ENCODE results near the gene SLC2A10.

SLC2A10 gene

GRCh38 chr20:46695892-46696291, 13.6 kb upstream of the SLC2A10 start:
- Histone ChIP-seq H3K9ac (ENCODE audit: low read length) (no peak overlapping the region), H3K27ac (ENCODE audit: low read depth, low read length) (no peak overlapping the region), H3K27me3 (ENCODE audit: control insufficient read depth, insufficient read depth, low read length) (no peaks in the 10 kb centered on the region), H3K4me3 (ENCODE audit: low read depth, low read length) (no peak overlapping the region), H3K4me1 (ENCODE audit: control insufficient read depth, insufficient read depth, low read length) (0 out of 2 replicates have a peak, but pooled peaks cover 4% of the 10 kb centered on the region), H3K36me3 (ENCODE audit: control insufficient read depth, insufficient read depth, low read length) (no peaks in the 10 kb centered on the region), H3K9me3 (ENCODE audit: control insufficient read depth, insufficient read depth, low read depth, low read length) (no peaks in the 10 kb centered on the region)

- H3K36me3 ChIP-seq (ENCODE audit: control insufficient read depth, insufficient read depth, low read length) = no peaks in the 10 kb centered on the region
- no peak overlapping the region for H3K4me3 ChIP-seq (ENCODE audit: low read depth, low read length)
- no peak overlapping the region for H3K9ac ChIP-seq (ENCODE audit: low read length)
- H3K27me3 ChIP-seq (ENCODE audit: control insufficient read depth, insufficient read depth, low read length) = no peaks in the 10 kb centered on the region
- H3K4me1 ChIP-seq (ENCODE audit: control insufficient read depth, insufficient read depth, low read length) = peaks cover 10% of the 10 kb centered on the region
- no peak overlapping the region for H3K27ac ChIP-seq (ENCODE audit: low read depth, low read length)
- no peaks in the 10 kb centered on the region for H3K9me3 ChIP-seq (ENCODE audit: control insufficient read depth, insufficient read depth, low read depth, low read length)
Measured at GRCh38 chr20:46696791-46697279, 12.6 kb upstream of the SLC2A10 start.

GRCh38 chr20:46698788-46699187, 10.7 kb upstream of the SLC2A10 start:
- Histone ChIP-seq H3K9ac (ENCODE audit: low read length) (no peak overlapping the region), H3K4me1 (ENCODE audit: control insufficient read depth, insufficient read depth, low read length) (peaks cover 18% of the 10 kb centered on the region), H3K27ac (ENCODE audit: low read depth, low read length) (no peak overlapping the region), H3K27me3 (ENCODE audit: control insufficient read depth, insufficient read depth, low read length) (no peaks in the 10 kb centered on the region), H3K36me3 (ENCODE audit: control insufficient read depth, insufficient read depth, low read length) (no peaks in the 10 kb centered on the region), H3K4me3 (ENCODE audit: low read depth, low read length) (no peak overlapping the region), H3K9me3 (ENCODE audit: control insufficient read depth, insufficient read depth, low read depth, low read length) (no peaks in the 10 kb centered on the region)

- Histone ChIP-seq H3K9me3 (ENCODE audit: control insufficient read depth, insufficient read depth, low read depth, low read length) (no peaks in the 10 kb centered on the region), H3K27me3 (ENCODE audit: control insufficient read depth, insufficient read depth, low read length) (no peaks in the 10 kb centered on the region), H3K9ac (ENCODE audit: low read length) (no peak overlapping the region), H3K4me3 (ENCODE audit: low read depth, low read length) (no peak overlapping the region), H3K27ac (ENCODE audit: low read depth, low read length) (no peak overlapping the region), H3K36me3 (ENCODE audit: control insufficient read depth, insufficient read depth, low read length) (no peaks in the 10 kb centered on the region), H3K4me1 (ENCODE audit: control insufficient read depth, insufficient read depth, low read length) (peaks cover 18% of the 10 kb centered on the region)
Measured at GRCh38 chr20:46699651-46700359, 9.6 kb upstream of the SLC2A10 start.

GRCh38 chr20:46700481-46700880, 9.0 kb upstream of the SLC2A10 start:
- Histone ChIP-seq H3K36me3 (ENCODE audit: control insufficient read depth, insufficient read depth, low read length) (no peaks in the 10 kb centered on the region), H3K9me3 (ENCODE audit: control insufficient read depth, insufficient read depth, low read depth, low read length) (no peaks in the 10 kb centered on the region), H3K4me1 (ENCODE audit: control insufficient read depth, insufficient read depth, low read length) (peaks cover 19% of the 10 kb centered on the region), H3K4me3 (ENCODE audit: low read depth, low read length) (no peak overlapping the region), H3K27ac (ENCODE audit: low read depth, low read length) (no peak overlapping the region), H3K9ac (ENCODE audit: low read length) (no peak overlapping the region), H3K27me3 (ENCODE audit: control insufficient read depth, insufficient read depth, low read length) (no peaks in the 10 kb centered on the region)

- Histone ChIP-seq H3K9ac (ENCODE audit: low read length) (no peak overlapping the region), H3K27ac (ENCODE audit: low read depth, low read length) (no peak overlapping the region), H3K4me3 (ENCODE audit: low read depth, low read length) (no peak overlapping the region), H3K27me3 (ENCODE audit: control insufficient read depth, insufficient read depth, low read length) (no peaks in the 10 kb centered on the region), H3K36me3 (ENCODE audit: control insufficient read depth, insufficient read depth, low read length) (no peaks in the 10 kb centered on the region), H3K4me1 (ENCODE audit: control insufficient read depth, insufficient read depth, low read length) (peaks cover 19% of the 10 kb centered on the region), H3K9me3 (ENCODE audit: control insufficient read depth, insufficient read depth, low read depth, low read length) (peaks cover 3% of the 10 kb centered on the region)
Measured at GRCh38 chr20:46701057-46701456, 8.4 kb upstream of the SLC2A10 start.

- peaks cover 19% of the 10 kb centered on the region for H3K4me1 ChIP-seq (ENCODE audit: control insufficient read depth, insufficient read depth, low read length)
- H3K27ac ChIP-seq (ENCODE audit: low read depth, low read length) = no peak overlapping the region
- H3K36me3 ChIP-seq (ENCODE audit: control insufficient read depth, insufficient read depth, low read length) = no peaks in the 10 kb centered on the region
- no peak overlapping the region for H3K9ac ChIP-seq (ENCODE audit: low read length)
- H3K9me3 ChIP-seq (ENCODE audit: control insufficient read depth, insufficient read depth, low read depth, low read length) = peaks cover 7% of the 10 kb centered on the region
- no peaks in the 10 kb centered on the region for H3K27me3 ChIP-seq (ENCODE audit: control insufficient read depth, insufficient read depth, low read length)
- H3K4me3 ChIP-seq (ENCODE audit: low read depth, low read length) = no peak overlapping the region
Measured at GRCh38 chr20:46701556-46701955, 7.9 kb upstream of the SLC2A10 start.

- Histone ChIP-seq H3K27ac (ENCODE audit: low read depth, low read length) (no peak overlapping the region), H3K27me3 (ENCODE audit: control insufficient read depth, insufficient read depth, low read length) (no peaks in the 10 kb centered on the region), H3K36me3 (ENCODE audit: control insufficient read depth, insufficient read depth, low read length) (no peaks in the 10 kb centered on the region), H3K9me3 (ENCODE audit: control insufficient read depth, insufficient read depth, low read depth, low read length) (peaks cover 12% of the 10 kb centered on the region), H3K4me1 (ENCODE audit: control insufficient read depth, insufficient read depth, low read length) (peaks cover 19% of the 10 kb centered on the region), H3K9ac (ENCODE audit: low read length) (no peak overlapping the region), H3K4me3 (ENCODE audit: low read depth, low read length) (no peak overlapping the region)
Measured at GRCh38 chr20:46701986-46702385, 7.5 kb upstream of the SLC2A10 start.

GRCh38 chr20:46702447-46703203, 6.8 kb upstream of the SLC2A10 start:
- H3K4me1 ChIP-seq (ENCODE audit: control insufficient read depth, insufficient read depth, low read length) = peaks cover 19% of the 10 kb centered on the region
- H3K9ac ChIP-seq (ENCODE audit: low read length) = no peak overlapping the region
- peaks cover 13% of the 10 kb centered on the region for H3K9me3 ChIP-seq (ENCODE audit: control insufficient read depth, insufficient read depth, low read depth, low read length)
- H3K27me3 ChIP-seq (ENCODE audit: control insufficient read depth, insufficient read depth, low read length) = no peaks in the 10 kb centered on the region
- no peaks in the 10 kb centered on the region for H3K36me3 ChIP-seq (ENCODE audit: control insufficient read depth, insufficient read depth, low read length)
- no peak overlapping the region for H3K27ac ChIP-seq (ENCODE audit: low read depth, low read length)
- H3K4me3 ChIP-seq (ENCODE audit: low read depth, low read length) = no peak overlapping the region

- Histone ChIP-seq H3K27me3 (ENCODE audit: control insufficient read depth, insufficient read depth, low read length) (no peaks in the 10 kb centered on the region), H3K4me1 (ENCODE audit: control insufficient read depth, insufficient read depth, low read length) (peaks cover 22% of the 10 kb centered on the region), H3K4me3 (ENCODE audit: low read depth, low read length) (no peak overlapping the region), H3K27ac (ENCODE audit: low read depth, low read length) (no peak overlapping the region), H3K9me3 (ENCODE audit: control insufficient read depth, insufficient read depth, low read depth, low read length) (peaks cover 13% of the 10 kb centered on the region), H3K36me3 (ENCODE audit: control insufficient read depth, insufficient read depth, low read length) (no peaks in the 10 kb centered on the region), H3K9ac (ENCODE audit: low read length) (no peak overlapping the region)
Measured at GRCh38 chr20:46703435-46703834, 6.0 kb upstream of the SLC2A10 start.

GRCh38 chr20:46704714-46705377, 4.6 kb upstream of the SLC2A10 start:
- H3K27me3 ChIP-seq (ENCODE audit: control insufficient read depth, insufficient read depth, low read length) = no peaks in the 10 kb centered on the region
- no peak overlapping the region for H3K4me3 ChIP-seq (ENCODE audit: low read depth, low read length)
- no peak overlapping the region for H3K9ac ChIP-seq (ENCODE audit: low read length)
- peaks cover 30% of the 10 kb centered on the region for H3K4me1 ChIP-seq (ENCODE audit: control insufficient read depth, insufficient read depth, low read length)
- H3K36me3 ChIP-seq (ENCODE audit: control insufficient read depth, insufficient read depth, low read length) = no peaks in the 10 kb centered on the region
- no peak overlapping the region for H3K27ac ChIP-seq (ENCODE audit: low read depth, low read length)
- H3K9me3 ChIP-seq (ENCODE audit: control insufficient read depth, insufficient read depth, low read depth, low read length) = peaks cover 13% of the 10 kb centered on the region
